Measurements from ENCODE around the gene PASK.

Gene PASK

GRCh38 chr2:241092677-241093076 lies 56.6 kb downstream of the PASK start:
- no CpG with 5 or more reads among the region's 8 CpGs for WGBS, 2 donors (ENCODE audit: extremely low coverage in 2 of 2, insufficient read length in 2 of 2, insufficient replicate concordance in 1 of 2)
- H3K36me3 ChIP-seq (replicated peaks in 1 of 2; ENCODE audit: control insufficient read depth in 2 of 2, insufficient read depth in 2 of 2, low read length in 2 of 2) = peaks cover 41 to 100% of the 10 kb centered on the region in 2 donors
- no peak overlapping the region for H3K4me3 ChIP-seq (ENCODE audit: low read length in 2 of 2)

GRCh38 chr2:241091734-241092445 lies 57.4 kb downstream of the PASK start:
- Histone ChIP-seq H2BK120ac (ENCODE audit: low read depth, low read length) (no peak overlapping the region), H3K4me2 (ENCODE audit: insufficient read depth, low read length, poor library complexity, severe bottlenecking) (no peak overlapping the region), H2AK5ac (ENCODE audit: low read depth, low read length) (no peak overlapping the region), H3K18ac (ENCODE audit: low read length) (no peak overlapping the region), H2BK12ac (ENCODE audit: low read length) (no peak overlapping the region), H4K8ac (ENCODE audit: low read depth, low read length) (no peak overlapping the region), H2AFZ (ENCODE audit: low read length) (no peak overlapping the region), H3K79me1 (ENCODE audit: low read depth, low read length) (no peaks in the 10 kb centered on the region), H4K91ac (ENCODE audit: low read depth, low read length, poor library complexity) (no peak overlapping the region), H3K27me3 (ENCODE audit: control insufficient read depth in 3 of 3, insufficient read depth in 3 of 3, low read depth in 1 of 3, low read length in 3 of 3) (no peaks in the 10 kb centered on the region), H3K4me1 (ENCODE audit: control insufficient read depth in 2 of 2, insufficient read depth in 1 of 2, low read depth in 1 of 2, low read length in 2 of 2) (peaks cover 0 to 7% of the 10 kb centered on the region in 2 donors), H3K9ac (ENCODE audit: low read depth, low read length, poor library complexity) (no peak overlapping the region), H3K4ac (ENCODE audit: low read length) (no peak overlapping the region), H3K14ac (ENCODE audit: low read length) (no peak overlapping the region), H2BK5ac (ENCODE audit: low read length) (no peak overlapping the region), H3K27ac (replicated peaks; ENCODE audit: low read length) (no peak overlapping the region), H3K23ac (ENCODE audit: low read depth, low read length, poor library complexity) (no peak overlapping the region), H3K4me3 (ENCODE audit: low read length in 2 of 2) (no peak overlapping the region), H3K9me3 (replicated peaks in 1 of 2; ENCODE audit: control insufficient read depth in 2 of 2, insufficient read depth in 1 of 2, low read depth in 1 of 2, low read length in 2 of 2) (no peaks in the 10 kb centered on the region), H2BK15ac (ENCODE audit: low read length) (no peak overlapping the region), H3K36me3 (replicated peaks in 1 of 2; ENCODE audit: control insufficient read depth in 2 of 2, insufficient read depth in 2 of 2, low read length in 2 of 2) (peaks cover 38 to 100% of the 10 kb centered on the region in 2 donors)
- no CpG with 5 or more reads among the region's 22 CpGs for WGBS, 2 donors (ENCODE audit: extremely low coverage in 2 of 2, insufficient read length in 2 of 2, insufficient replicate concordance in 1 of 2)
- DNase-seq (ENCODE audit: low spot score) = no peak

More at GRCh38 chr2:241092677-241093076, 56.6 kb downstream of the PASK start:
- Histone ChIP-seq H3K18ac (ENCODE audit: low read length) (no peak overlapping the region), H3K4me1 (ENCODE audit: control insufficient read depth in 2 of 2, insufficient read depth in 1 of 2, low read depth in 1 of 2, low read length in 2 of 2) (peaks cover 0 to 7% of the 10 kb centered on the region in 2 donors), H2BK120ac (ENCODE audit: low read depth, low read length) (no peak overlapping the region), H2AK5ac (ENCODE audit: low read depth, low read length) (no peak overlapping the region), H4K91ac (ENCODE audit: low read depth, low read length, poor library complexity) (no peak overlapping the region), H2BK12ac (ENCODE audit: low read length) (no peak overlapping the region), H3K9me3 (replicated peaks in 1 of 2; ENCODE audit: control insufficient read depth in 2 of 2, insufficient read depth in 1 of 2, low read depth in 1 of 2, low read length in 2 of 2) (no peaks in the 10 kb centered on the region), H3K27me3 (ENCODE audit: control insufficient read depth in 3 of 3, insufficient read depth in 3 of 3, low read depth in 1 of 3, low read length in 3 of 3) (no peaks in the 10 kb centered on the region), H2BK15ac (ENCODE audit: low read length) (no peak overlapping the region), H3K79me1 (ENCODE audit: low read depth, low read length) (no peaks in the 10 kb centered on the region), H2AFZ (ENCODE audit: low read length) (no peak overlapping the region), H4K8ac (ENCODE audit: low read depth, low read length) (no peak overlapping the region), H3K14ac (ENCODE audit: low read length) (no peak overlapping the region), H3K4me2 (ENCODE audit: insufficient read depth, low read length, poor library complexity, severe bottlenecking) (no peak overlapping the region), H2BK5ac (ENCODE audit: low read length) (no peak overlapping the region), H3K27ac (replicated peaks; ENCODE audit: low read length) (no peak overlapping the region), H3K4ac (ENCODE audit: low read length) (no peak overlapping the region), H3K9ac (ENCODE audit: low read depth, low read length, poor library complexity) (no peak overlapping the region), H3K23ac (ENCODE audit: low read depth, low read length, poor library complexity) (no peak overlapping the region)
- DNase-seq (ENCODE audit: low spot score) = no peak

GRCh38 chr2:241091201-241091600 lies 58.1 kb downstream of the PASK start:
- Histone ChIP-seq H4K8ac (ENCODE audit: low read depth, low read length) (no peak overlapping the region), H3K18ac (ENCODE audit: low read length) (no peak overlapping the region), H3K79me1 (ENCODE audit: low read depth, low read length) (no peaks in the 10 kb centered on the region), H3K4ac (ENCODE audit: low read length) (no peak overlapping the region), H2BK15ac (ENCODE audit: low read length) (no peak overlapping the region), H2BK5ac (ENCODE audit: low read length) (no peak overlapping the region), H3K14ac (ENCODE audit: low read length) (no peak overlapping the region), H2BK120ac (ENCODE audit: low read depth, low read length) (no peak overlapping the region), H3K4me3 (ENCODE audit: low read length in 2 of 2) (no peak overlapping the region), H2BK12ac (ENCODE audit: low read length) (no peak overlapping the region), H3K36me3 (replicated peaks in 1 of 2; ENCODE audit: control insufficient read depth in 2 of 2, insufficient read depth in 2 of 2, low read length in 2 of 2) (peaks cover 42 to 100% of the 10 kb centered on the region in 2 donors), H3K27me3 (ENCODE audit: control insufficient read depth in 3 of 3, insufficient read depth in 3 of 3, low read depth in 1 of 3, low read length in 3 of 3) (no peaks in the 10 kb centered on the region), H3K9ac (ENCODE audit: low read depth, low read length, poor library complexity) (no peak overlapping the region), H2AFZ (ENCODE audit: low read length) (no peak overlapping the region), H4K91ac (ENCODE audit: low read depth, low read length, poor library complexity) (no peak overlapping the region), H3K27ac (replicated peaks; ENCODE audit: low read length) (no peak overlapping the region), H3K9me3 (replicated peaks in 1 of 2; ENCODE audit: control insufficient read depth in 2 of 2, insufficient read depth in 1 of 2, low read depth in 1 of 2, low read length in 2 of 2) (peaks cover 0 to 5% of the 10 kb centered on the region in 2 donors), H3K4me2 (ENCODE audit: insufficient read depth, low read length, poor library complexity, severe bottlenecking) (no peak overlapping the region), H3K4me1 (ENCODE audit: control insufficient read depth in 2 of 2, insufficient read depth in 1 of 2, low read depth in 1 of 2, low read length in 2 of 2) (peaks cover 0 to 7% of the 10 kb centered on the region in 2 donors), H3K23ac (ENCODE audit: low read depth, low read length, poor library complexity) (no peak overlapping the region), H2AK5ac (ENCODE audit: low read depth, low read length) (no peak overlapping the region)
- DNase-seq (ENCODE audit: low spot score) = no peak
- no CpG with 5 or more reads among the region's 10 CpGs for WGBS, 2 donors (ENCODE audit: extremely low coverage in 2 of 2, insufficient read length in 2 of 2, insufficient replicate concordance in 1 of 2)

GRCh38 chr2:241088791-241089732 lies 60.2 kb downstream of the PASK start:
- no peak overlapping the region for H4K91ac ChIP-seq (ENCODE audit: low read depth, low read length, poor library complexity)
- H3K79me1 ChIP-seq (ENCODE audit: low read depth, low read length) = no peaks in the 10 kb centered on the region
- WGBS, 2 donors (ENCODE audit: extremely low coverage in 2 of 2, insufficient read length in 2 of 2, insufficient replicate concordance in 1 of 2) = no CpG with 5 or more reads among the region's 20 CpGs
- no peak overlapping the region for H2BK12ac ChIP-seq (ENCODE audit: low read length)
- DNase-seq (ENCODE audit: low spot score) = no peak
- no peak overlapping the region for H3K27ac ChIP-seq (replicated peaks; ENCODE audit: low read length)
- no peak overlapping the region for H3K4ac ChIP-seq (ENCODE audit: low read length)
- peaks cover 0 to 16% of the 10 kb centered on the region in 2 donors for H3K9me3 ChIP-seq (replicated peaks in 1 of 2; ENCODE audit: control insufficient read depth in 2 of 2, insufficient read depth in 1 of 2, low read depth in 1 of 2, low read length in 2 of 2)
- peaks cover 0 to 2% of the 10 kb centered on the region in 2 donors for H3K4me1 ChIP-seq (ENCODE audit: control insufficient read depth in 2 of 2, insufficient read depth in 1 of 2, low read depth in 1 of 2, low read length in 2 of 2)
- no peak overlapping the region for H2AFZ ChIP-seq (ENCODE audit: low read length)
- H3K14ac ChIP-seq (ENCODE audit: low read length) = no peak overlapping the region
- H3K9ac ChIP-seq (ENCODE audit: low read depth, low read length, poor library complexity) = no peak overlapping the region
- H4K8ac ChIP-seq (ENCODE audit: low read depth, low read length) = no peak overlapping the region
- no peak overlapping the region for H3K4me2 ChIP-seq (ENCODE audit: insufficient read depth, low read length, poor library complexity, severe bottlenecking)
- no peak overlapping the region for H2BK15ac ChIP-seq (ENCODE audit: low read length)
- no peak overlapping the region for H2BK120ac ChIP-seq (ENCODE audit: low read depth, low read length)
- H2BK5ac ChIP-seq (ENCODE audit: low read length) = no peak overlapping the region
- H3K4me3 ChIP-seq (ENCODE audit: low read length in 2 of 2) = no peak overlapping the region
- no peak overlapping the region for H3K23ac ChIP-seq (ENCODE audit: low read depth, low read length, poor library complexity)
- H3K18ac ChIP-seq (ENCODE audit: low read length) = no peak overlapping the region
- H2AK5ac ChIP-seq (ENCODE audit: low read depth, low read length) = no peak overlapping the region
- peaks cover 34 to 90% of the 10 kb centered on the region in 2 donors for H3K36me3 ChIP-seq (replicated peaks in 1 of 2; ENCODE audit: control insufficient read depth in 2 of 2, insufficient read depth in 2 of 2, low read length in 2 of 2)
- no peaks in the 10 kb centered on the region for H3K27me3 ChIP-seq (ENCODE audit: control insufficient read depth in 3 of 3, insufficient read depth in 3 of 3, low read depth in 1 of 3, low read length in 3 of 3)
